ENCODE data around the gene TRIM36.

The TRIM36 gene

DNA sequence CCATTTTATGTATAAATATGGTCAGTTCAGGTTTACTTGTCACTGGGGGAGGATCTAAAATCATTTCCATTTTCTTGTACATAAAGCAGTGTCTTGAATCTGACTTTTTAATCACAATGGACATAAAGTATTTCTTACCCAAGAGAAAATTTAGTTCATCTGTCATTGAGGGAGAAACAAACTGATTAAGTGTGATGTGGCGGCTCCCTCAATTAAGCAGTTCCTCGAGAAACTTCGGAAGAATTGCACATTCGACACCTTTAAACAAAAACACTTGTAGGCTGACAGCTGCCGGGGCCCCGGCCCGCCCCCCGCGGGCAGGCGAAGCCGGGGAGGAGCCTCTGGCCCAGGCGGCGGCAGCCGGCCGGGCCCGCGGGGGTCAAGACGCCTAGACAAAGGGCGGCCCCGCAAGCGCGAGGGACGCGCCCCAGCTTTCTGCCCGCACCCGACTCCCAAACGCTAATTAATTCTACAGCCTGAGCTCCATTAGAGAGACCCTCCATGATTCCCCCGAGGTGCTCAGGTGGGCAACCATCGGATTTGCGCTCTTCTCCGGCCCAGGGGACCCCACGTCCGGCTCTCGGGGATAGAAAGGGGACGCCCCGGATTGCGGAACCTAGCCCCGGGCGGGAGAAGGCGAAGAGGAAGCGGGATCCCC lies 750 bp downstream of the TRIM36 start:
- peak; percentile 3; the same call in 2 of the 3 replicates for ATAC-seq

DNA sequence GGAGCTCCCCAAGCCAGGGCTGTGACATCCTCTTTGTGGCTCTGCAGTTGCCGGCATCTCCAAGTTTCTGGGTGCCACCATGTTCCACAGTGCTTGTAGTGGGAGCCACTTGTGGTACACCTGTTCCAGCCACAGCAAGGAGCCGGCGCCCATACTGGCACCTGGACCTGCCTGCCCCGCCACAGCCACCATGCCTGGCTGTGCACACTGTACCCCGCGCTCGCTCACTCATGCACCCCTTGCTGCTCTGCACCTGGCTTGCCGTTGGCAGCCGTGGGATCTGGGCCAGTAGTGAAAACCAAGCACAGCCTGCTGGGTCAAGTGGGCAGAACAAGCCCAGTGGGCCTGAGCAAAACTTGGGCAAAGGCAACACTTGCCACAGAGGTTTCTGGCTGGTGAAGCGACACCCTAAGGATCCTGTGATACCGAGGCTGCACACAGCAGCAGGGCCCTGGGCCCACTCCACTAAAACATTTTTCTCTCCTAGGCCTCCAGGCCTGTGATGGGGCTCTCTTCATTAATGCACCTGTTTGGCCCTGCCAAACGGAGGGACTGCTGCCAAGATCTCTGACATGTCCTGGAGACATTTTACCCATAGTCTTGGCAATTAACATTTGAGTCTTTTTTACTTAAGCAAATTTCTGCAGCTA lies 2.8 kb downstream of the TRIM36 start:
- ATAC-seq, result no peak
- TF ChIP-seq TOX (CRISPR knock-in tag; IDR thresholded peaks at IDR 0.05; ENCODE audit: borderline replicate concordance) (no peak), OSR1 (CRISPR knock-in tag; IDR thresholded peaks at IDR 0.05) (no peak), ARNTL (CRISPR knock-in tag; IDR thresholded peaks at IDR 0.05; ENCODE audit: borderline replicate concordance, low read depth) (no peak), RARB (CRISPR knock-in tag; IDR thresholded peaks at IDR 0.05) (no peak), BACH2 (CRISPR knock-in tag; IDR thresholded peaks at IDR 0.05; ENCODE audit: borderline replicate concordance) (no peak), ZNF70 (CRISPR knock-in tag; IDR thresholded peaks at IDR 0.05) (no peak), ZC3H10 (CRISPR knock-in tag; IDR thresholded peaks at IDR 0.05) (no peak), PPARA (CRISPR knock-in tag; IDR thresholded peaks at IDR 0.05; ENCODE audit: borderline replicate concordance) (no peak), ISL1 (CRISPR knock-in tag; IDR thresholded peaks at IDR 0.05) (no peak), ZFP30 (CRISPR knock-in tag; IDR thresholded peaks at IDR 0.05) (no peak)
- TF ChIP-seq, protein P1, sequence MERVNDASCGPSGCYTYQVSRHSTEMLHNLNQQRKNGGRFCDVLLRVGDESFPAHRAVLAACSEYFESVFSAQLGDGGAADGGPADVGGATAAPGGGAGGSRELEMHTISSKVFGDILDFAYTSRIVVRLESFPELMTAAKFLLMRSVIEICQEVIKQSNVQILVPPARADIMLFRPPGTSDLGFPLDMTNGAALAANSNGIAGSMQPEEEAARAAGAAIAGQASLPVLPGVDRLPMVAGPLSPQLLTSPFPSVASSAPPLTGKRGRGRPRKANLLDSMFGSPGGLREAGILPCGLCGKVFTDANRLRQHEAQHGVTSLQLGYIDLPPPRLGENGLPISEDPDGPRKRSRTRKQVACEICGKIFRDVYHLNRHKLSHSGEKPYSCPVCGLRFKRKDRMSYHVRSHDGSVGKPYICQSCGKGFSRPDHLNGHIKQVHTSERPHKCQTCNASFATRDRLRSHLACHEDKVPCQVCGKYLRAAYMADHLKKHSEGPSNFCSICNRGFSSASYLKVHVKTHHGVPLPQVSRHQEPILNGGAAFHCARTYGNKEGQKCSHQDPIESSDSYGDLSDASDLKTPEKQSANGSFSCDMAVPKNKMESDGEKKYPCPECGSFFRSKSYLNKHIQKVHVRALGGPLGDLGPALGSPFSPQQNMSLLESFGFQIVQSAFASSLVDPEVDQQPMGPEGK (CRISPR knock-in tag; IDR thresholded peaks at IDR 0.05; ENCODE audit: borderline replicate concordance), result no peak
- TF ChIP-seq, protein P2, sequence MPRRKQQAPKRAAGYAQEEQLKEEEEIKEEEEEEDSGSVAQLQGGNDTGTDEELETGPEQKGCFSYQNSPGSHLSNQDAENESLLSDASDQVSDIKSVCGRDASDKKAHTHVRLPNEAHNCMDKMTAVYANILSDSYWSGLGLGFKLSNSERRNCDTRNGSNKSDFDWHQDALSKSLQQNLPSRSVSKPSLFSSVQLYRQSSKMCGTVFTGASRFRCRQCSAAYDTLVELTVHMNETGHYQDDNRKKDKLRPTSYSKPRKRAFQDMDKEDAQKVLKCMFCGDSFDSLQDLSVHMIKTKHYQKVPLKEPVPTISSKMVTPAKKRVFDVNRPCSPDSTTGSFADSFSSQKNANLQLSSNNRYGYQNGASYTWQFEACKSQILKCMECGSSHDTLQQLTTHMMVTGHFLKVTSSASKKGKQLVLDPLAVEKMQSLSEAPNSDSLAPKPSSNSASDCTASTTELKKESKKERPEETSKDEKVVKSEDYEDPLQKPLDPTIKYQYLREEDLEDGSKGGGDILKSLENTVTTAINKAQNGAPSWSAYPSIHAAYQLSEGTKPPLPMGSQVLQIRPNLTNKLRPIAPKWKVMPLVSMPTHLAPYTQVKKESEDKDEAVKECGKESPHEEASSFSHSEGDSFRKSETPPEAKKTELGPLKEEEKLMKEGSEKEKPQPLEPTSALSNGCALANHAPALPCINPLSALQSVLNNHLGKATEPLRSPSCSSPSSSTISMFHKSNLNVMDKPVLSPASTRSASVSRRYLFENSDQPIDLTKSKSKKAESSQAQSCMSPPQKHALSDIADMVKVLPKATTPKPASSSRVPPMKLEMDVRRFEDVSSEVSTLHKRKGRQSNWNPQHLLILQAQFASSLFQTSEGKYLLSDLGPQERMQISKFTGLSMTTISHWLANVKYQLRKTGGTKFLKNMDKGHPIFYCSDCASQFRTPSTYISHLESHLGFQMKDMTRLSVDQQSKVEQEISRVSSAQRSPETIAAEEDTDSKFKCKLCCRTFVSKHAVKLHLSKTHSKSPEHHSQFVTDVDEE (CRISPR knock-in tag; IDR thresholded peaks at IDR 0.05), result no peak
- TF ChIP-seq, protein P3, sequence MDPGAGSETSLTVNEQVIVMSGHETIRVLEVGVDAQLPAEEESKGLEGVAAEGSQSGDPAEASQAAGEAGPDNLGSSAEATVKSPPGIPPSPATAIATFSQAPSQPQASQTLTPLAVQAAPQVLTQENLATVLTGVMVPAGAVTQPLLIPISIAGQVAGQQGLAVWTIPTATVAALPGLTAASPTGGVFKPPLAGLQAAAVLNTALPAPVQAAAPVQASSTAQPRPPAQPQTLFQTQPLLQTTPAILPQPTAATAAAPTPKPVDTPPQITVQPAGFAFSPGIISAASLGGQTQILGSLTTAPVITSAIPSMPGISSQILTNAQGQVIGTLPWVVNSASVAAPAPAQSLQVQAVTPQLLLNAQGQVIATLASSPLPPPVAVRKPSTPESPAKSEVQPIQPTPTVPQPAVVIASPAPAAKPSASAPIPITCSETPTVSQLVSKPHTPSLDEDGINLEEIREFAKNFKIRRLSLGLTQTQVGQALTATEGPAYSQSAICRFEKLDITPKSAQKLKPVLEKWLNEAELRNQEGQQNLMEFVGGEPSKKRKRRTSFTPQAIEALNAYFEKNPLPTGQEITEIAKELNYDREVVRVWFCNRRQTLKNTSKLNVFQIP (CRISPR knock-in tag; IDR thresholded peaks at IDR 0.05; ENCODE audit: borderline replicate concordance, low read depth), result no peak

More for the DNA sequence above, 750 bp downstream of the TRIM36 start:
- TF ChIP-seq ZFP30 (CRISPR knock-in tag; IDR thresholded peaks at IDR 0.05) (no peak), PPARA (CRISPR knock-in tag; IDR thresholded peaks at IDR 0.05; ENCODE audit: borderline replicate concordance) (no peak), TCF4 (CRISPR knock-in tag; IDR thresholded peaks at IDR 0.05; ENCODE audit: borderline replicate concordance) (no peak), TOX (CRISPR knock-in tag; IDR thresholded peaks at IDR 0.05; ENCODE audit: borderline replicate concordance) (no peak), RARB (CRISPR knock-in tag; IDR thresholded peaks at IDR 0.05) (no peak), ESRRG (CRISPR knock-in tag; IDR thresholded peaks at IDR 0.05) (no peak), BACH2 (CRISPR knock-in tag; IDR thresholded peaks at IDR 0.05; ENCODE audit: borderline replicate concordance) (no peak), GLIS3 (CRISPR knock-in tag; IDR thresholded peaks at IDR 0.05) (no peak), OSR1 (CRISPR knock-in tag; IDR thresholded peaks at IDR 0.05) (no peak), ARNTL (CRISPR knock-in tag; IDR thresholded peaks at IDR 0.05; ENCODE audit: borderline replicate concordance, low read depth) (no peak), ZNF70 (CRISPR knock-in tag; IDR thresholded peaks at IDR 0.05) (no peak), ZNF565 (CRISPR knock-in tag; conservative IDR thresholded peaks at IDR 0.05; ENCODE audit: low read depth) (no peak), ZFP3 (CRISPR knock-in tag; IDR thresholded peaks at IDR 0.05) (no peak), CSDC2 (CRISPR knock-in tag; IDR thresholded peaks at IDR 0.05) (no peak)
- TF ChIP-seq, protein P4, sequence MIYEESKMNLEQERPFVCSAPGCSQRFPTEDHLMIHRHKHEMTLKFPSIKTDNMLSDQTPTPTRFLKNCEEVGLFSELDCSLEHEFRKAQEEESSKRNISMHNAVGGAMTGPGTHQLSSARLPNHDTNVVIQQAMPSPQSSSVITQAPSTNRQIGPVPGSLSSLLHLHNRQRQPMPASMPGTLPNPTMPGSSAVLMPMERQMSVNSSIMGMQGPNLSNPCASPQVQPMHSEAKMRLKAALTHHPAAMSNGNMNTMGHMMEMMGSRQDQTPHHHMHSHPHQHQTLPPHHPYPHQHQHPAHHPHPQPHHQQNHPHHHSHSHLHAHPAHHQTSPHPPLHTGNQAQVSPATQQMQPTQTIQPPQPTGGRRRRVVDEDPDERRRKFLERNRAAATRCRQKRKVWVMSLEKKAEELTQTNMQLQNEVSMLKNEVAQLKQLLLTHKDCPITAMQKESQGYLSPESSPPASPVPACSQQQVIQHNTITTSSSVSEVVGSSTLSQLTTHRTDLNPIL (CRISPR knock-in tag; IDR thresholded peaks at IDR 0.05; ENCODE audit: low read depth), result no peak
- TF ChIP-seq, protein P5, sequence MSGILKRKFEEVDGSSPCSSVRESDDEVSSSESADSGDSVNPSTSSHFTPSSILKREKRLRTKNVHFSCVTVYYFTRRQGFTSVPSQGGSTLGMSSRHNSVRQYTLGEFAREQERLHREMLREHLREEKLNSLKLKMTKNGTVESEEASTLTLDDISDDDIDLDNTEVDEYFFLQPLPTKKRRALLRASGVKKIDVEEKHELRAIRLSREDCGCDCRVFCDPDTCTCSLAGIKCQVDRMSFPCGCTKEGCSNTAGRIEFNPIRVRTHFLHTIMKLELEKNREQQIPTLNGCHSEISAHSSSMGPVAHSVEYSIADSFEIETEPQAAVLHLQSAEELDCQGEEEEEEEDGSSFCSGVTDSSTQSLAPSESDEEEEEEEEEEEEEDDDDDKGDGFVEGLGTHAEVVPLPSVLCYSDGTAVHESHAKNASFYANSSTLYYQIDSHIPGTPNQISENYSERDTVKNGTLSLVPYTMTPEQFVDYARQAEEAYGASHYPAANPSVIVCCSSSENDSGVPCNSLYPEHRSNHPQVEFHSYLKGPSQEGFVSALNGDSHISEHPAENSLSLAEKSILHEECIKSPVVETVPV (CRISPR knock-in tag; IDR thresholded peaks at IDR 0.05), result no peak
- TF ChIP-seq, protein P3 (CRISPR knock-in tag; IDR thresholded peaks at IDR 0.05; ENCODE audit: borderline replicate concordance, low read depth), result no peak
- TF ChIP-seq, protein P2 (CRISPR knock-in tag; IDR thresholded peaks at IDR 0.05), result no peak

Data from SK-N-SH treated with all-trans-retinoic acid at 6 μM for 48 hours (cell line).